Heart right ventricle (tissue), 16 donors: ENCODE data around the gene KCNA2. TPM values are rescaled to one million over a fixed set of nuclear protein-coding genes. Genes with fewer than 3 reads are reported as not detected.

Experiments
- ATAC-seq, 8 donors: fragments of 200-7000 bp; cut with Tn5 transposase; one replicate each; pipeline ENCODE4 v1.9.1; 2020; ENCODE audit warnings: mild to moderate bottlenecking in 8 of 8, moderate library complexity in 8 of 8, moderate number of reproducible peaks in 1 of 8
- DNase-seq, 2 donors: peaks; one replicate each; pipeline ENCODE4 v3.0.0-alpha.2; 2020
- H3K27ac ChIP-seq, 10 donors: fragments of 200-600 bp; sonication (generic) in 2 of 10; one replicate each; pipeline versions ENCODE4 v1.5.0 to v1.8.0; 2020 to 2022; ENCODE audit warnings: mild to moderate bottlenecking in 3 of 10
- H3K27me3 ChIP-seq, 7 donors: fragments of 200-600 bp; one replicate each; pipeline ENCODE4 v1.8.0; 2021 to 2022; ENCODE audit warnings: mild to moderate bottlenecking in 2 of 7
- H3K36me3 ChIP-seq, 9 donors: fragments of 200-600 bp; sonication (generic) in 1 of 9; one replicate each; pipeline versions ENCODE4 v1.5.0 to v1.8.0; 2020 to 2022; ENCODE audit warnings: mild to moderate bottlenecking in 2 of 9
- H3K4me1 ChIP-seq, 9 donors: fragments of 200-600 bp; sonication (generic) in 1 of 9; one replicate each; pipeline versions ENCODE4 v1.5.0 to v1.8.0; 2020 to 2022; ENCODE audit warnings: mild to moderate bottlenecking in 4 of 9
- H3K4me3 ChIP-seq, 10 donors: fragments of 200-600 bp; sonication (generic) in 2 of 10; one replicate each; pipeline versions ENCODE4 v1.5.0 to v1.8.0; 2020 to 2022; ENCODE audit warnings: mild to moderate bottlenecking in 7 of 10, moderate library complexity in 2 of 10
- H3K9me3 ChIP-seq, 11 donors: fragments of 200-600 bp in 10 of 11; sonication (generic) in 2 of 11; one replicate each; pipeline versions ENCODE4 v1.5.0 to v1.8.0; 2013 to 2022; ENCODE audit warnings: mild to moderate bottlenecking in 2 of 11, control low read depth in 1 of 11, moderate library complexity in 1 of 11
- CTCF ChIP-seq, 9 donors: fragments of 200-600 bp; sonication (generic) in 2 of 9; IDR thresholded peaks; one replicate each; pipeline versions ENCODE4 v1.5.0 to v1.8.0; 2021 to 2022; ENCODE audit warnings: antibody characterized with exemption in 9 of 9, mild to moderate bottlenecking in 5 of 9, moderate library complexity in 1 of 9
- WGBS, 2 donors: extraction: QIAGEN DNeasy Blood & Tissue Kit; methylation state at CpG; one replicate each; pipeline ENCODE4 v1.1.7; 2013; ENCODE audit warnings: inconsistent platforms in 1 of 2; 5-methylcytosine and 5-hydroxymethylcytosine counted together
- intact Hi-C, 10 donors: fragments of 100-400 bp; cut with DNase I; formaldehyde crosslinking; loops; one replicate each; pipeline versions ENCODE4 v1.11.1 to v1.14.2; 2022
- polyA plus RNA-seq, 2 donors: library from polyadenylated mRNA; stranded (reverse); fragments of 200-250 nt; gene quantifications; one replicate each; pipeline ENCODE4 v1.2.3, GENCODE V29; 2013
- total RNA-seq, 10 donors: library from RNA; stranded (reverse); fragmentation: NEBNext Ultra II Directional in 3 of 10; extraction: Animal tissue kit (Norgen Biotek cat#: 25700) in 3 of 10; gene quantifications; one replicate each; pipeline versions ENCODE4 v1.2.1 to v1.2.4, GENCODE V29; 2021 to 2023
- donor health status: Arrhythmogenic right ventricular cardiomyopathy.
- donor health status: ischemic (EF 13 %, LVEDD 7.1; RV severe dilation, severe dysfunction).
- donor health status: healthy with polysubstance abuse.
- donor health status: DM: no; HTN: yes; CAD: no.
- donor health status: DM: no; HTN: no; CAD: no.
- donor health status: ischemic (EF 25% LVEDD 6.9; RV normal size, moderate dysfunction).
- donor health status: ischemic (EF 25% LVEDD 5.7; RV mildly dilated, moderate dysfunction).
- donor health status: healthy.
- donor health status: DM: yes; HTN: yes; CAD: no.
- donor health status: Ischemic cardiomyopathy.
- donor health status: ischemic (EF 35%, LVEDD 5.7; RV mildly dilated, moderate dysfunction).
- donor health status: nonischemic (EF 11% LVEDD 7.7; RV severe dilation, severe dysfunction).
- donor health status: DM: yes; HTN: yes; CAD: no.
- donor health status: PGD.
- donor health status: ischemic (EF 29% LVEDD 5.4; RV normal size, mild dysfunction).
- donor health status: nonischemic (EF 23%, LVEDD 6.1; RV moderate dilation, normal function).

The KCNA2 gene
- total and polyA plus RNA-seq, 12 donors, result 0.04 to 1.6 (median 0.75) TPM

GRCh38 chr1:110596312-110596711, 9.8 kb downstream of the KCNA2 start:
- Histone ChIP-seq H3K27ac (no peak overlapping the region), H3K27me3 (peaks cover 0 to 31% (median 4%) of the 10 kb centered on the region in 7 donors), H3K36me3 (no peaks in the 10 kb centered on the region), H3K4me3 (no peak overlapping the region), H3K4me1 (peaks cover 0 to 8% (median 0%) of the 10 kb centered on the region in 9 donors), H3K9me3 (no peaks in the 10 kb centered on the region)
- 76 to 77% methylated on average over 2 of the region's 2 CpGs for WGBS, 2 donors
- no peak for TF ChIP-seq CTCF (IDR thresholded peaks at IDR 0.05)
- no peak for DNase-seq
- intact Hi-C loops, result loop anchor here in 1 of 10 donors (2.0 kb wide), 1 partner anchor 26 kb away; no protein-coding TSS in a partner anchor
- ATAC-seq, result no peak

GRCh38 chr1:110595353-110595710, 10.8 kb downstream of the KCNA2 start:
- no peak for ATAC-seq
- Histone ChIP-seq H3K36me3 (no peaks in the 10 kb centered on the region), H3K4me1 (peaks cover 0 to 8% (median 0%) of the 10 kb centered on the region in 9 donors), H3K4me3 (no peak overlapping the region), H3K9me3 (no peaks in the 10 kb centered on the region), H3K27ac (no peak overlapping the region), H3K27me3 (peaks cover 0 to 25% (median 0%) of the 10 kb centered on the region in 7 donors)
- TF ChIP-seq CTCF (IDR thresholded peaks at IDR 0.05), result no peak
- intact Hi-C loops, result no loop called here
- DNase-seq, result no peak

- Histone ChIP-seq H3K4me1 (peaks cover 0 to 8% (median 0%) of the 10 kb centered on the region in 9 donors), H3K36me3 (no peaks in the 10 kb centered on the region), H3K27ac (no peak overlapping the region), H3K27me3 (peaks cover 0 to 21% (median under 1%) of the 10 kb centered on the region in 7 donors), H3K9me3 (no peaks in the 10 kb centered on the region), H3K4me3 (no peak overlapping the region)
- 48 to 50% methylated on average over 7 of the region's 7 CpGs for WGBS, 2 donors
- TF ChIP-seq CTCF (IDR thresholded peaks at IDR 0.05), result no peak
- DNase-seq, result no peak
- peak in 3 of 8 donors; percentile 35 to 45 (median 38) for ATAC-seq
- intact Hi-C loops, result no loop called here
Measured at GRCh38 chr1:110594456-110595352, 11.5 kb downstream of the KCNA2 start.

- H3K9me3 ChIP-seq, result no peaks in the 10 kb centered on the region
- ATAC-seq (no peak), DNase-seq (no peak)
- no peak overlapping the region for H3K4me3 ChIP-seq
- H3K27ac ChIP-seq, result no peak overlapping the region
- TF ChIP-seq CTCF (IDR thresholded peaks at IDR 0.05), result no peak
- intact Hi-C loops, result no loop called here
- H3K27me3 ChIP-seq, result peaks cover 0 to 20% (median 4%) of the 10 kb centered on the region in 7 donors
- no peaks in the 10 kb centered on the region for H3K36me3 ChIP-seq
- H3K4me1 ChIP-seq, result peaks cover 0 to 8% (median 0%) of the 10 kb centered on the region in 9 donors
- WGBS, 2 donors, result 31 to 41% methylated on average over 5 of the region's 5 CpGs
Measured at GRCh38 chr1:110593902-110594301, 12.3 kb downstream of the KCNA2 start.
